Astrocyte (in vitro differentiated cells and primary cell): ENCODE results near the gene SMIM44.

Experiments used
- EZH2 ChIP-seq: IDR thresholded peaks from 2 replicates; pipeline ENCODE4 v1.6.1; 2012; ENCODE audit warnings: mild to moderate bottlenecking, low read length, inconsistent platforms; ENCODE audit not compliant: insufficient read depth
- TF ChIP-seq, protein P1 (sequence below): IDR thresholded peaks from 2 replicates; pipeline ENCODE4 v1.5.1; 2011; ENCODE audit warnings: low read depth, mild to moderate bottlenecking, inconsistent platforms, low read length, moderate library complexity; ENCODE audit not compliant: insufficient read depth

DNA sequence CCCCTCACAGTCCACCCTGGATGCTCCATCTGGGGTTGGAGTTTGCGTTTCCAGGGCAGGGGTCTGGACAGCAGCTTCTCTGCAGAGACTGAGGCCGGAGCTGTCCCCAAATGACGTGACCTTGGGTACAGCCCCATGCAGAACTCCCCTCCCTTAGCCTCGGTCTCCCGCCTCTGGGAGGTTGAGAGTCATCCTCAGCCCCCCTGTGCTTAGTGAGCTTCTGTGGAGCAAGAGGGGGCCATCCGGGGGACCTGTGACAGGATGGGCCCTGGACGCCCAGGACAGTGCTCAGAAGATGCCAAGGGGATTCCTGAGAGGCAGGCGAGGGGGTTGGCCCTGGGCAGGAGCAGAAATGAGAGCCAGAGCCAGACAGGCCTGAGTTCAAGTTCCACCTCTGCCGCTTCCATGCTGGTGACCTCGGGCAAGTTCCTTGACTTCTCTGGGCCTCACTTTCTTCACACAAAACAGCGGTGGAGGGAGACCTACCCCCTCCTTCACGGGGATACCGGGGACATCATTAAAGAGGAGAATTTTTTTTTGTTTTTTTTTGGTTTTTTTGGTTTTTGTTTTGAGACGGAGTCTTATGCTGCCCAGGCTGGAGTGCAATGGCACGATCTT lies 23.2 kb downstream of the SMIM44 start:
- TF ChIP-seq, protein P1, sequence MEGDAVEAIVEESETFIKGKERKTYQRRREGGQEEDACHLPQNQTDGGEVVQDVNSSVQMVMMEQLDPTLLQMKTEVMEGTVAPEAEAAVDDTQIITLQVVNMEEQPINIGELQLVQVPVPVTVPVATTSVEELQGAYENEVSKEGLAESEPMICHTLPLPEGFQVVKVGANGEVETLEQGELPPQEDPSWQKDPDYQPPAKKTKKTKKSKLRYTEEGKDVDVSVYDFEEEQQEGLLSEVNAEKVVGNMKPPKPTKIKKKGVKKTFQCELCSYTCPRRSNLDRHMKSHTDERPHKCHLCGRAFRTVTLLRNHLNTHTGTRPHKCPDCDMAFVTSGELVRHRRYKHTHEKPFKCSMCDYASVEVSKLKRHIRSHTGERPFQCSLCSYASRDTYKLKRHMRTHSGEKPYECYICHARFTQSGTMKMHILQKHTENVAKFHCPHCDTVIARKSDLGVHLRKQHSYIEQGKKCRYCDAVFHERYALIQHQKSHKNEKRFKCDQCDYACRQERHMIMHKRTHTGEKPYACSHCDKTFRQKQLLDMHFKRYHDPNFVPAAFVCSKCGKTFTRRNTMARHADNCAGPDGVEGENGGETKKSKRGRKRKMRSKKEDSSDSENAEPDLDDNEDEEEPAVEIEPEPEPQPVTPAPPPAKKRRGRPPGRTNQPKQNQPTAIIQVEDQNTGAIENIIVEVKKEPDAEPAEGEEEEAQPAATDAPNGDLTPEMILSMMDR: no peak
- TF ChIP-seq EZH2: no peak
